Activated naive CD4-positive, alpha-beta T cell treated with anti-CD3 and anti-CD28 coated beads for 36 hours (primary cell): Measurements from ENCODE around the gene ARL6IP5. TPM values are rescaled to one million over a fixed set of nuclear protein-coding genes. Genes with fewer than 3 reads are reported as not detected.

Source experiments
- CTCF ChIA-PET: fragments of 350-600 bp; sonication (Branson Sonifier 250); formaldehyde crosslinking; loops from one replicate; lab custom pipeline; 2021; ENCODE audit warnings: antibody characterized with exemption; lab: Charles Lee
- DNase-seq: peaks from one replicate; pipeline ENCODE4 v3.0.0-alpha.2; 2020
- H3K27ac Mint-ChIP-seq: one replicate; pipeline ENCODE4 v1.8.0; 2021; ENCODE audit warnings: mild to moderate bottlenecking, mixed read lengths
- H3K27me3 Mint-ChIP-seq: one replicate; pipeline ENCODE4 v1.8.0; 2021; ENCODE audit warnings: low read depth, mixed read lengths
- H3K36me3 Mint-ChIP-seq: one replicate; pipeline ENCODE4 v1.8.0; 2021; ENCODE audit warnings: low read depth, mixed read lengths
- H3K4me1 Mint-ChIP-seq: one replicate; pipeline ENCODE4 v1.8.0; 2021; ENCODE audit warnings: low read depth, mixed read lengths
- H3K4me3 Mint-ChIP-seq: one replicate; pipeline ENCODE4 v1.8.0; 2021; ENCODE audit warnings: mild to moderate bottlenecking, moderate library complexity, mixed read lengths
- H3K9me3 Mint-ChIP-seq: one replicate; pipeline ENCODE4 v1.8.0; 2021; ENCODE audit warnings: mixed read lengths
- intact Hi-C: fragments of 100-400 bp; cut with micrococcal nuclease; formaldehyde crosslinking; loops from one replicate; pipeline ENCODE4 v1.15.1; 2023
- total RNA-seq, 2 experiments: library from RNA; stranded (reverse); gene quantifications; one replicate each; pipeline ENCODE4 v1.2.3, GENCODE V29; 2021

Gene ARL6IP5
- total RNA-seq, 2 experiments from 2014 or later = 66.4 to 71.5 TPM

DNA sequence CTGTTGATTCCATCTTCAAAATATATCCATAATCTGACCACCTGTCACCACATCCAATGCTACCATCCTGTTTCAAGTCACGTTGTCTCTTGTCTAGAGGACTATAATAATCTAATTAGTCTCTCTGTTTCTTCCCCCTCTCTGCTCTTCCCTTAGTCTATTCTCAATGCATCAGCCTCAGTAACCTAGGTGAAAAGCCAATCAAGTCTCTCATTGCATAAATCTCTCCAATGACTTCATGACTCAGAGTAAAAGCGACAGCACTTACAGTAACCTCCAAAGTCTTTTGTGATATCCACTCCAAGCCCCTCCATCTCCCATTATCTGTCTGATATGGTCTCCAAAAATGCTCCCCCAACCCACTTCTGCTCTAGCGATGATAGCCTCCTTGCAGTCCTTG lies 11.8 kb upstream of the ARL6IP5 start:
- no peak overlapping the region for H3K4me3 Mint-ChIP-seq

DNA sequence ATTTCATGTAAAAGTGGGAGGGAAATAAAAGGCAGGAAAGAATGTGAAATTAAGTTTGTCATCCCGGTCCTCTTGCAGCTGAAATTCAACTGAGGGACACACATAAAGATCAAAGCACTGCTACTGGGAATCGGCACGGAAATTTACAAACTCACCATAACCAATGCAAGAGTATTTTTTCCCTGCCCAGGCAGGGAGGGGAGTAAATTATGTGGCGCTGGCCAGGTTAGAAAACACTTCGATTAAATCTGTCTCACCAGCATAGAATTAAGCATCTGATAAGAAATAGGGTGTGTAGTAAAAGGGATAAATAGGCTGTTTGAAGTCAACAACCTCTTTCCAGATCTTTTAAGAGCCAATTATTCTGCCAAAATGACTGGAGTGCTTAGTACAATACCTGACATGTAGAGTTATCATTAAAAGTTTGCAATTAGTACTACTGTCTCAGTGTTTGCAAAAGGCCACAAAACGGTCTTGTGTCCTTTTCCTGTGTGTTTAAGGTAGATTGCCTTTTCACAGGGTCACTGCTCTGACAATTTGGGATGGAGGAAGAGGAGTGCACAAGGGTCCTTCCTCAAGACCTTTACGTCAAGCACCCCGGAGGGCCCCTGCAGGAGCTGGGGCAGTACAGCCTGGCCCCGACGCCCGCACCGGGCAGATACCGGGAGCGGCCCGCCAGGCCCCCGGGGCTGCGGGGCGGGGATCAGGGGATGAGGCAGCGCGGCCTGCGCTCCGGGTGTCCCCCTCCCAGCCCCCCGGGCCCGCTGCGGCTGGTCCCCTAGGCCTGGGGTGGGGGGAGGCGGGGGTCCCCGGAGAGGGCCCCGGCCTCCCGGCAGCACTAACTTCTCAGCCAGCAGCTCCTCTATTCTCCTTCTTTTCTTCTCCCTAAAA lies 5.2 kb upstream of the ARL6IP5 start:
- CTCF ChIA-PET = interaction anchor here (1.0 to 3.6 kb wide), 2 partner anchors 14 to 42 kb away, joined by 3 to 22 read pairs; no protein-coding TSS in a partner anchor

More for the DNA sequence above, 11.8 kb upstream of the ARL6IP5 start:
- intact Hi-C loops = no loop called here
- Mint-ChIP-seq H3K27ac (peak overlapping the region; percentile 6), H3K36me3 (peaks cover 33% of the 10 kb centered on the region), H3K9me3 (no peaks in the 10 kb centered on the region), H3K27me3 (no peaks in the 10 kb centered on the region), H3K4me1 (peaks cover 30% of the 10 kb centered on the region)
- no peak for DNase-seq
- CTCF ChIA-PET = no interaction called here

DNA sequence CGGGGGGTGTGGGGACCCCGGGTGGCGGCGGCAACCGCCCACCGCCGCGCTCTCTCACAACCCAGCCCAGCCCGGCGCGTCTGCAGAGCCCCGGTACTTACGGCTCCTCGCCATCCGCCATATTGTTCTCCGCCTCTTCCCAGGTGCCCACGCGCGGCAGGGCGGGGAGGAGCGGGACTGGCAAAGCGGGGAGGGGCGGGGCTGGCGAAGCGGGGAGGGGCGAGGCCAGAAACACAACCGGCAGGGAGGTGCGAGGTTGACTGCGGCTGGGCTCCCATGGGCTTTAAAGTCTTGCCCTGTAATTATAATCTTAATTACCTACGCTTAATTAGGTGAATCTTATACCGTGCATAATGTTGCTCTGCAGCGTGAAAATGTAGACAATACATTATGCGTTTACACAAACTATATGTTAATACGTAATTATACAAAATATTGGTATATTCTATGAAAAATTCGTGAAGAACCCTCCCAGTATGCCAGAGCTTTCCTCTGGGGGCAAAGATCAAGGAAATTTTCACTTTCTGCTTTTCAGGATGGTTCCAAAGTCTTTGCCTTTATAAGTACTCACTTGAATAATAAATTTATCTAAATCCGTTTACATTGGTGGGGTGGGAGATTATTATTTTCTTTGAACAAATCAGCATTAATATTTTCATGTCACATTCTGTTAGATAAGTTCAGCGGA lies 4.4 kb upstream of the ARL6IP5 start, which contains the start of gene UBA3:
TSS of gene UBA3 (minus strand) at position 133 of the 688 bp plus-strand sequence. CDS start at position 121, 12 bp downstream.
- peaks cover 10% of the 10 kb centered on the region for H3K36me3 Mint-ChIP-seq
- peak within 1 kb of the TSS; percentile 95 for H3K27ac Mint-ChIP-seq
- intact Hi-C loops = loop anchor here (1.0 to 10.0 kb wide), 6 partner anchors 14 to 1982 kb away; partner anchors contain the start of genes SUCLG2 and TMF1
- no peaks in the 10 kb centered on the region for H3K9me3 Mint-ChIP-seq
- peak; percentile 96 for DNase-seq
- no peaks in the 10 kb centered on the region for H3K27me3 Mint-ChIP-seq
- CTCF ChIA-PET = interaction anchor here (0.9 to 3.6 kb wide), 3 partner anchors 13 to 40 kb away, joined by 6 to 22 read pairs (median 7); no protein-coding TSS in a partner anchor
- peak within 1 kb of the TSS; percentile 86 for H3K4me3 Mint-ChIP-seq
- H3K4me1 Mint-ChIP-seq = peaks cover 64% of the 10 kb centered on the region

More for the DNA sequence above, 5.2 kb upstream of the ARL6IP5 start:
- Mint-ChIP-seq H3K27me3 (no peaks in the 10 kb centered on the region), H3K36me3 (peaks cover 11% of the 10 kb centered on the region), H3K4me3 (peak overlapping the region; percentile 86), H3K9me3 (no peaks in the 10 kb centered on the region), H3K4me1 (peaks cover 62% of the 10 kb centered on the region), H3K27ac (peak overlapping the region; percentile 82)
- peak; percentile 22 for DNase-seq
- intact Hi-C loops = loop anchor here (1.0 to 10.0 kb wide), 6 partner anchors 15 to 1983 kb away; partner anchors contain the start of genes SUCLG2 and TMF1

DNA sequence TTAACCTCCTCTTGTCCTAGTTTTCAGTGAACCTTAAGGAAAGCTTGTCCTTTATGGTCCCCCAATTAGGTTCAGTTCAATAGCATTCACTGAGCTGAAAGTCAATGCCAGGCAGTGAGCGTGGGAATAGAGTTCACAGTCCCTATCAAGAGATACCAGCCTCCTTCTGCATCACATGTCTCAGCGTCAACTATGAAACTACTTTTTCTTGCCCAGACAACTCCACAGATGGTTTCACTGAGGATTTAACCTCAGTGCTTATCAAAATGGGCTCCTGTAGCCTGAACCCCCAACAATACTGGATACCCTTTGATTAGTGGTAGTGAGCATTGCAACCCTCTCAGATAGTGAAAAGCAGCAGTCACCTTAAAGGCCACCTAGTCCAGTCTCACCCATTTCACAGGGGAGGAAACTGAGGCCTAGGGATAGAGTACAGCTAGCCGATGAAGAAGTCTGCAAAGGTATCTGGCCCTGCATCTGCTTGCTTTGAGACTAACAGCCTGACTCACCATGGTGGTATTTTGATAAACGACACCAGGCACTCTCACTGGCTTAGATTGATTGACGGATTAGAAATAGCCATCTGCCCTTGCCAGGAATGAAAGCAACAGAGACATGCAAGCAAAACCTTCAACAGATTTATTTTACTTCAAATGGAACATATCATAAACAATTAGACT lies 3.0 kb upstream of the ARL6IP5 start:
- Mint-ChIP-seq H3K27me3 (no peaks in the 10 kb centered on the region), H3K27ac (peak overlapping the region; percentile 95), H3K4me3 (peak overlapping the region; percentile 40), H3K9me3 (no peaks in the 10 kb centered on the region), H3K4me1 (peaks cover 63% of the 10 kb centered on the region), H3K36me3 (peaks cover 8% of the 10 kb centered on the region)
- CTCF ChIA-PET = interaction anchor here (0.6 to 3.6 kb wide), 4 partner anchors 11 to 39 kb away, joined by 4 to 22 read pairs (median 6); no protein-coding TSS in a partner anchor
- DNase-seq = peak; percentile 24
- intact Hi-C loops = loop anchor here (1.0 to 10.0 kb wide), 7 partner anchors 13 to 1999 kb away; partner anchors contain the start of gene SUCLG2

DNA sequence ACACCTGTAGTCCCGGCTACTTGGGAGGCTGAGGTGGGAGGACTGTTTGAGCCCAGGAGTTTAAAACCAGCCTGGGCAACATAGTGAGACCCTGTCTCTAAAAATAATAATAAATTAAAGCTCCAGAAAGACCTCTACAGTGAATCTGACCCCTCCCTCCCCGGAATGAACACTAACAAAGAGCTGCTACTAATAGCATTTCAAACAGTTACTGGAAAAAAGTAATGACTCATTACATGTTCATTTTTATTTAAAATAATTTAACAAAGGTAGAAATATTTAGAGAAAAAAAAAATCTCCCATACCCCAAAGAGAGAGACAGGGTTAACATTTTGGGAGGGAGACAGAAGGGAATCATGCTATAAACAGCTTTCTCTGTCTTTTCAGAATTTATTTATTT lies 2.4 kb upstream of the ARL6IP5 start:
- H3K4me3 Mint-ChIP-seq = no peak overlapping the region
- H3K9me3 Mint-ChIP-seq = no peaks in the 10 kb centered on the region
- H3K4me1 Mint-ChIP-seq = peaks cover 59% of the 10 kb centered on the region
- CTCF ChIA-PET = interaction anchor here (0.6 to 3.6 kb wide), 3 partner anchors 11 to 359 kb away, joined by 3 to 22 read pairs (median 3); no protein-coding TSS in a partner anchor
- no peak for DNase-seq
- peaks cover 8% of the 10 kb centered on the region for H3K36me3 Mint-ChIP-seq
- no peaks in the 10 kb centered on the region for H3K27me3 Mint-ChIP-seq
- intact Hi-C loops = loop anchor here (1.0 to 10.0 kb wide), 5 partner anchors 116 to 2000 kb away; no protein-coding TSS in a partner anchor
- H3K27ac Mint-ChIP-seq = peak overlapping the region; percentile 95

DNA sequence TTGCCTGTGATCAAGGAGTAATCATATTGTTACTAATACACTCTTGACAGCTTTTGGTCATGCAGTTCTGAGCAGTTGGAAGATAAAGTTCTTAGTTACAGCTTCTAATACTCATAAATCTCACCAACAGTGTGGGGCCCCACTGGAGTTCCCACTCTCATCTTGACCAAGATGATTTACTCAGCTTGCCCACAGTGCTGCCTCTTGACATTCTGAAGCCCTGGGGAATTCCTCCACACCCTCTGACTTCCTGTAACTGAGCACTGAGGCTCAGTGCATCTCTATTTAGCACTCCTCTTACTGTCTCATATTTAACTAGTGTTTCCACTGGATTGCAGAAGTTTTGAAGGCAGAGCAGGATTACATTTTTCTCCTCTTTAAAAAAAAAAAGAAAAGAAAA lies 1.9 kb upstream of the ARL6IP5 start:
- peaks cover 8% of the 10 kb centered on the region for H3K36me3 Mint-ChIP-seq

DNA sequence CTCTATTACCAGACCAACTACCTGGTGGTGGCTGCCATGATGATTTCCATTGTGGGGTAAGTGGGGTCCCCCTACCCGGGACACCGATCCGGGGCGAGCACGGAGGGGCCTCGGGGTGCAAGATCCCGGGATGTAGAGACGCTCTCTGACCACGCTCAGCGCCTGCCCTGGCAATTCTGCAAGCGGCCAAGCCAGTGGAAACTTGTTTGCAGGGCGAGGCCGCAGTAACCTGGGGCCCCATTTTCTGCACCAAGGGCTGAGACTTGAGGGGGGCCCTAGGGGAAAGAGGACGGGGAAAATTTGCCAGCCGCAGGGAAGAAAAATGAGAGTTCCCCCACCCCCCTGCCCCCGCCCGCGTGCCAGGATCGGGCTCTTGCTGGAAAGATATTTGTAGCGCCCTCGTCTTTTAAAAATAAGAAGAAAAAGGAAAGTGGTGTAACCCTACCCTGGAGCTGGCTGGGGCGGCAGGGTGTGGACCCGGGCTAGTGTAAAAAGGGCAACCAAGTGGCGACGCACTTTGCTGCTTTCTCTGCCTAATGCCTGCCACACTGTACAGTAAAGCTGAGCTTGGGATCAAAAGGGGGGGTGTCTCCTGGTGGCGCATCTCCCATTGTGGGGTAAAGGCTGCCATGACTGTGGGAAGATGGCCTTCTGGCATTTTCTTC lies 563 bp downstream of the ARL6IP5 start:
- Mint-ChIP-seq H3K9me3 (no peaks in the 10 kb centered on the region), H3K4me3 (peak overlapping the region; percentile 89), H3K36me3 (peaks cover 11% of the 10 kb centered on the region), H3K4me1 (peaks cover 65% of the 10 kb centered on the region), H3K27me3 (no peaks in the 10 kb centered on the region), H3K27ac (peak overlapping the region; percentile 95)
- intact Hi-C loops = loop anchor here (10.0 kb wide), 1 partner anchor 1000 kb away; no protein-coding TSS in a partner anchor
- CTCF ChIA-PET = interaction anchor here (0.9 to 1.7 kb wide), 4 partner anchors 10 to 36 kb away, joined by 3 to 6 read pairs (median 3); no protein-coding TSS in a partner anchor
- peak; percentile 27 for DNase-seq

More for the DNA sequence above, 1.9 kb upstream of the ARL6IP5 start:
- intact Hi-C loops = loop anchor here (1.0 to 10.0 kb wide), 5 partner anchors 115 to 2000 kb away; no protein-coding TSS in a partner anchor
- Mint-ChIP-seq H3K4me3 (peak overlapping the region; percentile 18), H3K4me1 (peaks cover 57% of the 10 kb centered on the region), H3K27ac (peak overlapping the region; percentile 95), H3K27me3 (no peaks in the 10 kb centered on the region), H3K9me3 (no peaks in the 10 kb centered on the region)
- CTCF ChIA-PET = interaction anchor here (0.6 to 3.6 kb wide), 3 partner anchors 10 to 359 kb away, joined by 3 to 22 read pairs (median 3); no protein-coding TSS in a partner anchor
- DNase-seq = peak; percentile 90

DNA sequence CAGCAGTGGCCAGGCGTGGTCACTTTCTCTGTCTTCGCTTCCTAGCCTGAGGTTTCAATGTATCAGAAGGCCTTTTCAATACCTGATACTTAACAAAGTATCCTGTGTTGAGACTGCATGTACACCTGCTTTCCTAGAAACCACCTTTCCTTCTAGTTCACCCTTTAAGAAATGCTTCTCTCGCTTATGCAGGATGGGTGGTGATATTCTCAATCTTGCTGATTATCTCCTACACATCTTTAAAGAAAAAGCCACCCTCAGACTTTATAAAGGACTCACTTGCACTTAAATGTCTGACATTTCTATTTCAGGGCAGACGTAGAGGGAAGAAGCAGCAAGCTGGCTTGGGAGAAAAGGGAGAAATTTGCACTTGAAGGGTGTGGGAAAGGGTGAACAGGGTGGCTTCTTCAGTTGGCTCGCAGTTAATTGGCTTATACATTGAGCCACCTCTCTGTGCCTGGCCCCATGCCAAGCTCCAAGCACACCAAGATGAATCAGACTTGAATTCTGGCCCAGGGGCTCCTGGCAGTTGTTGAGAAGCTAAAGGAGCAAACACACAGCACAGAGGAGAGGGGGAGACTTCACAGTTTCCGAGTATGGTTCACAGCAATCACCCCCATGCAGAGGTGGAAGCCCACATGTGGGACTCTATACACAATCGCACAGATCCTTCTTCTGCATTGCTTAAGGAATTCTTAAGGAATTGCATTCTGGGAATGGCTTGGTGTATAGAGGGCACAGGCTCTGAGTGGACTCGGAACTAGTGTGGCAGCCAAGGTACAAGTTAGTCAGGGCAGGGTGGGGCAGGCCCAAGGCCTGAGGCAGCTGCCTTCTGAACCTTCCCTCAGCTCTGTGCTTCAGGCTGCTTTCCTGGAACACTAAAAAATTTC lies 1.3 kb downstream of the ARL6IP5 start:
- no peaks in the 10 kb centered on the region for H3K27me3 Mint-ChIP-seq
- H3K36me3 Mint-ChIP-seq = peaks cover 15% of the 10 kb centered on the region
- CTCF ChIA-PET = interaction anchor here (0.8 to 1.7 kb wide), 4 partner anchors 9 to 586 kb away, joined by 3 to 6 read pairs (median 3); no protein-coding TSS in a partner anchor
- H3K27ac Mint-ChIP-seq = peak overlapping the region; percentile 95
- H3K9me3 Mint-ChIP-seq = no peaks in the 10 kb centered on the region
- intact Hi-C loops = loop anchor here (10.0 kb wide), 1 partner anchor 1001 kb away; no protein-coding TSS in a partner anchor
- peak; percentile 91 for DNase-seq
- peak overlapping the region; percentile 89 for H3K4me3 Mint-ChIP-seq
- peaks cover 66% of the 10 kb centered on the region for H3K4me1 Mint-ChIP-seq

DNA sequence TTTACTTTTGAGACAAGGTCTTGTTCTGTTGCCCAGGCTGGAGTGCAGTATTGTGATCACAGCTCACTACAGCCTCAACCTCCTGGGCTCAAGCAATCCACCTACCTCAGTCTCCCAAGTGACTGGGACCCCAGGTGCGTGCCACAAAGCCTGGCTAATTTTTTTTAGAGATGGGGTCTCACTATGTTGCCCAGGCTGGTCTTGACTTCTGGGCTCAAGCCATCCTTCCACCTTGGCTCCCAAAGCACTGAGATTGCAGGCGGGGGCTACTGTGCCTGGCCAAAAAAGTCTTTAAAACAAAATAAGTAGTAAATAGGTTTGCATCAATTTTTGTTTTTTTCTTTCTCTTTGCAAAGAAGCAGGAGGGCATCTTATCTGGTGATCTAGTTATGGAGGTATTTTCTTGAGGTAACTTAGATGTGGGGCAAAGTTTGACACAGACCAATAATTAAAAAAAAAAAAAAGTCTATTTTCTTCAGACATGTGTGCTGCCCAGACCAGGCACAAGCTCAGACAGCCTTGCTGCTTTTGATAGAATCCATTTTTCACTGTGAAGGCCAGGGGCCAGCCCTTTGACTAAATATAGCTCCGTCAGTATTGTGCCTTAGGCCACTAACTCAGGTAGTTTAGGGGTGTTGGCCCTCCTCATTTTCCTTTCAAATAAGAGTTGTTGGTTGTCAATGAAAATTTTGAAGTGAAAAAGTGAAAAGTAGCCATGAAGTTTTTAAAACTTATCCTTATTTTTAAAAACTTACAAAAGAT lies 2.5 kb downstream of the ARL6IP5 start:
- Mint-ChIP-seq H3K27ac (peak overlapping the region; percentile 88), H3K9me3 (no peaks in the 10 kb centered on the region), H3K4me1 (peaks cover 64% of the 10 kb centered on the region), H3K36me3 (peaks cover 18% of the 10 kb centered on the region), H3K4me3 (peak overlapping the region; percentile 89), H3K27me3 (no peaks in the 10 kb centered on the region)
- DNase-seq = no peak
- CTCF ChIA-PET = interaction anchor here (0.6 to 0.9 kb wide), 2 partner anchors 34 to 69 kb away, joined by 3 read pairs; no protein-coding TSS in a partner anchor
- intact Hi-C loops = loop anchor here (10.0 kb wide), 1 partner anchor 1002 kb away; no protein-coding TSS in a partner anchor
